Keratinocyte (primary cell): ENCODE results near the gene OR52N4. TPM values are rescaled to one million over a fixed set of nuclear protein-coding genes. Genes with fewer than 3 reads are reported as not detected.

Experiments
- DNase-seq: peaks from one replicate; pipeline ENCODE4 v3.0.0-alpha.2; 2011; ENCODE audit warnings: low read depth, missing footprints, low spot score
- FAIRE-seq: peaks from 2 replicates; lab custom pipeline; 2011; peaks lifted over from hg19 to GRCh38; lab: Jason Lieb, UNC
- H2AFZ ChIP-seq: 2 replicates; pipeline ENCODE4 v1.6.0; 2012; ENCODE audit warnings: low read length, control low read depth, inconsistent platforms; ENCODE audit not compliant: control insufficient read depth
- H3K27ac ChIP-seq: 2 replicates; pipeline ENCODE4 v1.5.1; 2011; ENCODE audit warnings: low read length; ENCODE audit not compliant: control insufficient read depth, insufficient read depth
- H3K27me3 ChIP-seq: 3 replicates; pipeline ENCODE4 v1.6.0; 2011; ENCODE audit warnings: low read length; ENCODE audit not compliant: control insufficient read depth, insufficient read depth; ENCODE audit errors: extremely low read depth
- H3K36me3 ChIP-seq, 2 experiments: 2 replicates in 1 of 2; 3 replicates in 1 of 2; pipeline ENCODE4 v1.5.1; 2011; ENCODE audit warnings: low read length in 2 of 2, mild to moderate bottlenecking in 1 of 2; ENCODE audit not compliant: control insufficient read depth in 2 of 2, insufficient read depth in 2 of 2; ENCODE audit errors: extremely low read depth in 1 of 2
- H3K4me1 ChIP-seq: 3 replicates; pipeline ENCODE4 v1.5.1; 2011; ENCODE audit warnings: low read length; ENCODE audit not compliant: control insufficient read depth, insufficient read depth; ENCODE audit errors: extremely low read depth
- H3K4me2 ChIP-seq: 3 replicates; pipeline ENCODE4 v1.6.0; 2011; ENCODE audit warnings: low read depth, low read length; ENCODE audit not compliant: control insufficient read depth, insufficient read depth; ENCODE audit errors: extremely low read depth
- H3K4me3 ChIP-seq, 3 experiments: fragments of 200-600 bp in 1 of 3; sonication (generic) in 1 of 3; 2 replicates in 2 of 3; 3 replicates in 1 of 3; pipeline ENCODE4 v1.5.1; 2011 to 2016; ENCODE audit warnings: low read length in 3 of 3, mild to moderate bottlenecking in 3 of 3, control low read depth in 2 of 3, inconsistent platforms in 1 of 3, low read depth in 1 of 3, mixed read lengths in 1 of 3, mixed run types in 1 of 3, moderate library complexity in 1 of 3; ENCODE audit not compliant: control insufficient read depth in 2 of 3, insufficient read depth in 2 of 3; ENCODE audit errors: extremely low read depth in 1 of 3
- H3K79me2 ChIP-seq: 2 replicates; pipeline ENCODE4 v1.6.0; 2012; ENCODE audit warnings: low read length; ENCODE audit not compliant: control insufficient read depth, insufficient read depth
- H3K9ac ChIP-seq: 3 replicates; pipeline ENCODE4 v1.6.0; 2011; ENCODE audit warnings: low read length; ENCODE audit not compliant: control insufficient read depth, insufficient read depth; ENCODE audit errors: extremely low read depth
- H3K9me1 ChIP-seq: 3 replicates; pipeline ENCODE4 v1.6.0; 2011; ENCODE audit warnings: low read length; ENCODE audit not compliant: control insufficient read depth, insufficient read depth; ENCODE audit errors: extremely low read depth
- H3K9me3 ChIP-seq: 2 replicates; pipeline ENCODE4 v1.5.1; 2012; ENCODE audit warnings: low read depth, low read length; ENCODE audit not compliant: control insufficient read depth
- H4K20me1 ChIP-seq: 3 replicates; pipeline ENCODE4 v1.6.0; 2011; ENCODE audit warnings: low read length; ENCODE audit not compliant: control insufficient read depth, insufficient read depth; ENCODE audit errors: extremely low read depth
- CTCF ChIP-seq, 3 experiments: IDR thresholded peaks in 1 of 3; conservative IDR thresholded peaks in 1 of 3; optimal IDR thresholded peaks in 1 of 3; 2 replicates in 2 of 3; 3 replicates in 1 of 3; pipeline versions ENCODE3 to v1.5.1; 2011; ENCODE audit warnings: low read length in 3 of 3, mild to moderate bottlenecking in 3 of 3, moderate library complexity in 2 of 3, control low read depth in 1 of 3, inconsistent platforms in 1 of 3; ENCODE audit not compliant: insufficient read depth in 2 of 3; ENCODE audit errors: extremely low read depth in 1 of 3
- EZH2 ChIP-seq: IDR thresholded peaks from one replicate; pipeline ENCODE4 v1.6.1; 2012; ENCODE audit warnings: inconsistent platforms, mild to moderate bottlenecking, low read length, moderate library complexity
- dilution Hi-C: fragments of 300-500 bp; cut with MboI; formaldehyde crosslinking; loops from one replicate; pipeline ENCODE4 v1.7.0; 2020; ENCODE audit warnings: low sequenced_read_pairs; ENCODE audit not compliant: extremely low pct_ligation_motif_present
- polyA plus RNA-seq, 5 experiments: library from polyadenylated mRNA; depleted of rRNA in 3 of 5; stranded (reverse) in 3 of 5; stranded (forward) in 1 of 5; unstranded in 1 of 5; fragments of >200 nt; gene quantifications; 1 replicate in 1 of 5; 2 replicates in 3 of 5; 3 replicates in 1 of 5; pipeline versions ENCODE4 v1.2.1 to v1.2.3, GENCODE V29; 2011 to 2012; ENCODE audit warnings: missing spikeins in 2 of 5, low read depth in 1 of 5, low replicate concordance in 1 of 5

Gene OR52N4
- polyA plus RNA-seq, 1 donor (not counting 4 experiments of a cell fraction or from before 2014, with no cell fraction given) = not detected

- Histone ChIP-seq H3K9me1 (no peaks in the 10 kb centered on the region), H2AFZ (no peak within 1 kb of the TSS), H3K4me3 (no peak within 1 kb of the TSS), H3K4me2 (no peak within 1 kb of the TSS), H4K20me1 (no peaks in the 10 kb centered on the region), H3K4me1 (no peaks in the 10 kb centered on the region), H3K9me3 (no peaks in the 10 kb centered on the region), H3K27me3 (no peaks in the 10 kb centered on the region), H3K27ac (no peak within 1 kb of the TSS), H3K36me3 (no peaks in the 10 kb centered on the region), H3K79me2 (no peaks in the 10 kb centered on the region), H3K9ac (no peak within 1 kb of the TSS)
- no peak for FAIRE-seq
- no peak for DNase-seq
- dilution Hi-C loops = no loop called here
- no peak for TF ChIP-seq EZH2
- TF ChIP-seq CTCF (optimal IDR thresholded peaks at IDR 0.05 in 1 of 3, IDR thresholded peaks at IDR 0.05 in 1 of 3, conservative IDR thresholded peaks at IDR 0.05 in 1 of 3; ENCODE audit: extremely low read depth in 1 of 3, insufficient read depth in 2 of 3, low read length in 3 of 3) = no peak
Measured at GRCh38 chr11:5791165-5791564, 37.1 kb downstream of the OR52N4 start, which contains the start of gene OR52N1. Gene OR52N1, minus strand, starts transcription at chr11:5791265. Its CDS starts 2,449 bp downstream, at chr11:5788816.

GRCh38 chr11:5796541-5796940 lies 42.5 kb downstream of the OR52N4 start:
- dilution Hi-C loops = no loop called here
- TF ChIP-seq CTCF (optimal IDR thresholded peaks at IDR 0.05 in 1 of 3, IDR thresholded peaks at IDR 0.05 in 1 of 3, conservative IDR thresholded peaks at IDR 0.05 in 1 of 3; ENCODE audit: extremely low read depth in 1 of 3, insufficient read depth in 2 of 3, low read length in 3 of 3) (no peak), EZH2 (no peak)
- no peak for FAIRE-seq

More at GRCh38 chr11:5796541-5796940, 42.5 kb downstream of the OR52N4 start:
- H3K4me3 ChIP-seq = no peak overlapping the region
- no peak overlapping the region for H2AFZ ChIP-seq
- H3K27ac ChIP-seq = no peak overlapping the region
- H3K4me2 ChIP-seq = no peak overlapping the region
- no peaks in the 10 kb centered on the region for H3K9me3 ChIP-seq
- no peaks in the 10 kb centered on the region for H3K4me1 ChIP-seq
- H3K36me3 ChIP-seq = no peaks in the 10 kb centered on the region
- no peaks in the 10 kb centered on the region for H3K9me1 ChIP-seq
- no peaks in the 10 kb centered on the region for H3K79me2 ChIP-seq
- no peak for DNase-seq
- no peaks in the 10 kb centered on the region for H4K20me1 ChIP-seq
- no peaks in the 10 kb centered on the region for H3K27me3 ChIP-seq
- no peak overlapping the region for H3K9ac ChIP-seq
